CD4-positive, alpha-beta T cell treated with Interleukin-6 at 100 ng/mL for 8 hours (primary cell): Measurements from ENCODE around the gene TNPO3.
A peak's percentile ranks its signal among the peaks of the same experiment; 100 is the strongest.
"Not testable (repeated sequence)": the region's sequence is repeated elsewhere in the genome, so short reads cannot be mapped to it uniquely, and the experiment has no call there.

Experiments used
- DNase-seq: peaks from one replicate; pipeline ENCODE4 v3.0.0-alpha.2; 2020; ENCODE audit warnings: mixed read lengths, low spot score

Gene TNPO3

GRCh38 chr7:128961030-128961659 lies 93.8 kb downstream of the TNPO3 start:
- no peak for DNase-seq

GRCh38 chr7:128959296-128959695 lies 95.6 kb downstream of the TNPO3 start:
- DNase-seq: no peak

GRCh38 chr7:128955981-128956380 lies 98.9 kb downstream of the TNPO3 start:
- DNase-seq: no peak

DNA sequence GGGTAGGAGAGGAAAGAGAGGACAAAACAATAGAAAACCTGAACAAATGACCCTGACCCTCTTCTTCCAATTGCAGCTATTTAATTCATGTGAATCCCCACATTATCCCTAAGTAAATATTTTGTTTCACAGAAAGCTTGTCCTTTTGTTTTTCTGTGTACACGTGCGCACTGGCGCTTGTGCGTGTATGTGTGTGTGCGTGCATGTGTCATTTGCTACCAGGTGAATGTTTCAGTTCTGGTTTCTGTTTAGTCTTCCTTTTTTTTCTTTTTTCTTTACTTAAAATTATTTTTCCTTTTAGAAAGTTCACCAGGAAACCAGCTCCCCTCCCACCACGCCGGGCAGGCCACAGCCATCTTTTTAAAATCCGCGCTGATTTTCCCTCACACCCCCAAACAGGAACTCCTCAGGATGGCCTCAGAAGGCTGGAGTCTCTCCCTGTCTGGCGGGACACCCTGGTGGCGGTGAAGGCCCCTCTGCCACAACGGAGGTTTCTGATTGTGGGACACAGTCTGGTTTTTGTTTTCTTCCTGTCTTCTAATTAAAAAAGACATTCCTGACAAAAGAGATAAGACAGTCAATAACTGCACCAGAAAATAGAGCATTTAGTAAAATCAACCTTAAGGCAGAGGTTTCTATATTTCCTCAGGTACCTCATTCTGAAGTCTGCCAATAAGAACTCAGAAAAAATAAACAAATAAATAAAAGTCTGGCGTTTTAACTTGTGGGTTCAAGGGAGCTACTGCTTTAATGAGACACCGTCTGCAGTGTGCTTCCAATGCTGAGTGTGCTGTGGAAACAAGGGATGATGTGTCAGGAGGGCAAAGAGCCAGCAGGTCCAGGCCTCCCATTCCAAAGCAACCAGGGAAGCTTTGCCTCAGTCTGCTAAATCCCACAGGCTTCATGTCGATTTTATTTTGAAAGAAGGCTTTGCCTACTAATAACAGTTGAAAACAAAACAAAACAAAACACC lies 99.8 kb downstream of the TNPO3 start:
- DNase-seq: no peak

DNA sequence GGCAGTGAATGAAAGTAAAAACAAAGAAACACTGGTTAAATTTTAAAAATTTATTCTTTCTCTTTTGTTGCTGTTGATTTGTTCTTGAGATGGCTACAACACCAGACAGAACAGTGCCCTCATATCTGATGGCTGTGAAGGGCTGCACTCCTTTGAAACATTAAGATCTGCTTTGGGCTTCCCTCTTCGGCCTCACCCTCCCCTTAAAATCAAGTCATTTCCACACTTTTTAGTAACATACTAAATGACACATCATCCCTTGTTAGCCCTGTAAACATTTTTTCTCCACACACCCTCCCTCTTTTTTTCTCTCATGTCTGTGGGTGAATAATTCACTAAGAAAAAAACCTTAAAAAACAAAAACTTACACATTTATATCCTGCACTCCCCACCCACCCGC lies 100.8 kb downstream of the TNPO3 start:
- no peak for DNase-seq

- no peak for DNase-seq
Observed at GRCh38 chr7:128951296-128951695, 103.6 kb downstream of the TNPO3 start.

GRCh38 chr7:128948976-128949760 lies 105.7 kb downstream of the TNPO3 start:
- no peak for DNase-seq

DNA sequence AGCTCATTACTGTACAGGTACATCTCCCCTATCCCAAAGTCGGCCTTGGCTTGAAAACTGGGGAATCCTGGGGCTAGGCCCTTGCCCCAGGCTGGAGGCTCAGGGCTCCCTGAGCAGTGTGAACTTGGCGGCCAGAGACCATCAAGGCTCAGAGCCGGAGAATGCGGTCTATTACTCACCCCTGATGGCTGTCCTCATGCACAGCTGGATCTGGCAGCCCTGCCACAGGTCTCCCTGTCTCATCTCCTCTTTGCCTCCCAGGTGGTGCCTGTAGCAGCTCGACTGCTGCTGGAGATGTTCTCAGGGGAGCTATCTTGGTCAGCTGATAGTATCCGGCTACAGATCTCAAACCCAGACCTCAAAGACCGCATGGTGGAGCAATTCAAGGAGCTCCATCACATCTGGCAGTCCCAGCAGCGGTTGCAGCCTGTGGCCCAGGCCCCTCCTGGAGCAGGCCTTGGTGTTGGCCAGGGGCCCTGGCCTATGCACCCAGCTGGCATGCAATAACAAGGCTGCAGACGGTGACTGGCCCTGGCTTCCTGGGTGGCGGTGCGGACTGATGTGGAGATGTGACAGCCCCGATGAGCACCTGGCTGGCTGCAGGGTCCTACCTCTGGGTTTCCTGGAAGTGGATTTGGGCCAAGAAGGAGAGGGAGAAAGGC lies 106.5 kb downstream of the TNPO3 start:
- DNase-seq: no peak

DNA sequence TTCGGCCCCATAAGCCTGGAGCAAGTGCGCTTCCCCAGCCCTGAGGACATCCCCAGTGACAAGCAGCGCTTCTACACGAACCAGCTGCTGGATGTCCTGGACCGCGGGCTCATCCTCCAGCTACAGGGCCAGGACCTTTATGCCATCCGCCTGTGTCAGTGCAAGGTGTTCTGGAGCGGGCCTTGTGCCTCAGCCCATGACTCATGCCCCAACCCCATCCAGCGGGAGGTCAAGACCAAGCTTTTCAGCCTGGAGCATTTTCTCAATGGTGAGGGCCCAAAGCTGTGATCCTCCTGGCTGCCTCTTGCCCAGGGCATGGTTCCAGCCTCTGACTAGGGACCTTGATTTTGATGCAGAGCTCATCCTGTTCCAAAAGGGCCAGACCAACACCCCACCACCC lies 107.1 kb downstream of the TNPO3 start:
- DNase-seq: no peak

DNA sequence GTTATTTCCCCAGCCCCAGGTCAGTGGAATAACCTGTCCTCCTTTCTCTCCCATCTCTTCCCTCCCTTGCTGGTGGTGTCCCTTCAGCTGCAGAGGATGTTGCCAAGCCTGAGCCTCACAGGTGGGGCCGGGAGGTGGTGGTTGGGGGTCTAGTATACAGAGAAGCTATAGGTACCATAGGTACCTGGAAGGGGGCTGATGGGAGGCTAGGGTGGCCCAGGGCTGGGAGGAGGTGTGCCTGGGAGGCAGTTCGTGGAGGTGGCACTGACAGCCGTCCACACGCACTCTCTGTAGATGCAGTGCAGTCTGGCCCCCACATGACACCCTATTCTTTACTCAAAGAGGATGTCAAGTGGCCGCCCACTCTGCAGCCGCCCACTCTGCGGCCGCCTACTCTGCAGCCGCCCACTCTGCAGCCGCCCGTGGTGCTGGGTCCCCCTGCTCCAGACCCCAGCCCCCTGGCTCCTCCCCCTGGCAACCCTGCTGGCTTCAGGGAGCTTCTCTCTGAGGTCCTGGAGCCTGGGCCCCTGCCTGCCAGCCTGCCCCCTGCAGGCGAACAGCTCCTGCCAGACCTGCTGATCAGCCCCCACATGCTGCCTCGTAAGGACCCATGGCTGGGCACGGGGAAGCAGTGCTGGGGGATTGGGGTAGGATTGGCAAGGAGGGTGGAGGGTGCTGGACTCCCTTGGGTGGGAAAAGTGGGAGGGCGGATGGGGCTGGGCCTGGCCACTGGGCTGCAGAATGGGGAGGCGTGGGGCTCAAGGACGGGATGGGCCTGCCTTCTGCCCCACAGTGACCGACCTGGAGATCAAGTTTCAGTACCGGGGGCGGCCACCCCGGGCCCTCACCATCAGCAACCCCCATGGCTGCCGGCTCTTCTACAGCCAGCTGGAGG lies 107.7 kb downstream of the TNPO3 start:
- no peak for DNase-seq

GRCh38 chr7:128945668-128946366 lies 109.1 kb downstream of the TNPO3 start:
- no peak for DNase-seq

GRCh38 chr7:128944487-128945236 lies 110.2 kb downstream of the TNPO3 start:
- DNase-seq: no peak

GRCh38 chr7:128943251-128943650 lies 111.7 kb downstream of the TNPO3 start:
- not testable (repeated sequence) for DNase-seq

DNA sequence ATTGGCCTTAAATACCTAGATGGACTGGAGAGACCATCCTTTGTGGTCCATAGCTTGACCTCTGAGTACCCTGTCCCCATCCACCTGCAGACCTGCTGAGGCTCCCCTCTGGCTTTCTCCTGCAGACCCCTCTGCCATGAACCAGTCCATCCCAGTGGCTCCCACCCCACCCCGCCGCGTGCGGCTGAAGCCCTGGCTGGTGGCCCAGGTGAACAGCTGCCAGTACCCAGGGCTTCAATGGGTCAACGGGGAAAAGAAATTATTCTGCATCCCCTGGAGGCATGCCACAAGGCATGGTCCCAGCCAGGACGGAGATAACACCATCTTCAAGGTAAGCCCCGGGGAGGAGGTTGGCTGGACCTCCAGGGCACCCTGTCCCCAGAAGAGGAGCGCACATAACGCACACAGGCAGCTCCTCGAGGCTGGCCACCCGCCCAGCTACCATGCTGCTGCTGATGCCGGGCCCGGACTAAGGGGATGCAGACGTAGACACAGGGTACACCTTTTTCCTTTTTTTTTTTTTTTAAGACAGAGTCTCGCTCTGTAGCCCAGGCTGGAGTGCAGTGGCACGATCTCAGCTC lies 112.9 kb downstream of the TNPO3 start:
- DNase-seq: no peak

GRCh38 chr7:128941323-128941890 lies 113.5 kb downstream of the TNPO3 start:
- DNase-seq: no peak

DNA sequence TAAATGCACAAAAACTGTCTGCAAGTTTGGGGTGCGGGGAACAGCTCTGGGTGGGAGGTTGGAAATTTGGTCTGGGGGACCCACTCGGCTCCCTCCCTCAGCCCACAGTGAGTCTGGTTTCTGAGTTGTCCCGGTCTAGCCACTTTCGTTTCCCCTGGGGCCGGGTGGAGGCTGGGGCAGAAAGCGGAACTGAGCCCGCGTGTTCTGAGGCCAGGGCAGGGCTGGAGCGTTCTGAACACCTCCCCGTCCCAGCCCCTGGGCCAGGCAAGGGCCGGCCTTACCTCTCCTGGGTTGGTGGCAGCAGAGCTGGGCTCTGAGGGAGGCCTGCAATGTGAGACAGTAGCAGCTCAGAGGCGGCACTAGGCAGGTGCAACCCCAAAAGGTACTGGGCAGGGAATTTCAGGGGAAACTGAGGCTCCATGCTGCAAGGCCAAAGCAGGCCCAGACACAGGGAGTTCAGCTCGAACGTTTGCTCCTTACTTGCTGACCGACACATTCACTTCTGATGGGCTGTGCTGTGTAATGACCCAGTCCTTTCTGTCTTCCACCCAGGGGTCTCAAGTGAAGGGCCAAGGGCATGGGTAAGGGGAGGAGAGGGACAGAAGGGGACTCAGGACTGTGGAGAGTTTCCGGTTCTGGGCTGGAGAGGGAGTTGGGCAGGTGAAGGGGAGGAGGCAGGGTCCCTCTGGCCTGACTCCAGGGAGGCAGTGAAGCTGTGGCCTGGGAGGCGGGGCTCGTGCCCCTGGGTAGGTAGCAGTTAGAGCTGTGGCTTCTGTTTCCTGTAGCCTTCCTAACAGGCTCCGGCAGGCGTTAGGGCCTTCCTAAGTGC lies 114.2 kb downstream of the TNPO3 start:
- DNase-seq: peak; percentile 21

DNA sequence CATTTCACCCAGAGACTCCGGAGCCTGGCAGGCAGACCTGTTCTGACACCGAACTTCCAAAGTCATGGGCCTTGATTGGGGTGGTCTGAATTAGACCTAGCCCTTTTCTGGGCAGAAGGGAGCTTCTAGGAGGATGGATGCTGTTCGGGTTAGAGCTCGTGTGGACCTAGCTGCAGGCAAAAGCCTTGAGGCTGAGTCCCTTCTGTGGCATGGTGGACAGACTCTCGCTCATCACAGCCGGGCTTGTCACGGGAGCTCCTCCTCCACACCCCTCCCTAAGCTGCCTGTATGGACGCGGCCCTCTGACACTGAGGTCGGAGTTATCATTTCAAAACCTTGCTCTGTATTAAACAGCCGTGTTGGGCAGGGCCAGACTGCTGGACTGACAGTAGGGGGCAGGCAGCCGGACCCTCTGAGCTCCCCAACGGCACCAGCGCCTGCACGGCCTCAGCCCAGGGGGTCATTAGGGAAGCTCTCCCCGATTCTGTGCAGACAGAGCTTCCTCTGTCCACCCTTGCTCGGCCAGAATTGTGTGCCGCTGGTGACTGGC lies 115.0 kb downstream of the TNPO3 start:
- no peak for DNase-seq
